ENCODE results near the gene COPG2.

GRCh38 chr7:130490311-130490791, 178.2 kb downstream of the COPG2 start:
- TF ChIP-seq CTCF (IDR thresholded peaks at IDR 0.05) (no peak), REST (IDR thresholded peaks at IDR 0.05) (no peak)

Data from A549 (cell line).